Germinal center (tissue), 1 donor: Measurements from ENCODE around the gene TIAM1.

Experiments
- DNase-seq: peaks from one replicate; pipeline ENCODE4 v3.0.0; 2012; ENCODE audit warnings: mixed read lengths, low spot score

The TIAM1 gene

GRCh38 chr21:31343680-31344480, at the start of gene TIAM1:
TSS of gene TIAM1 (minus strand) at chr21:31344261. CDS start at chr21:31266972, 77,289 bp downstream.
- DNase-seq = no peak

- DNase-seq = no peak
Observed at GRCh38 chr21:31387560-31388186, 43.6 kb upstream of the TIAM1 start.

- no peak for DNase-seq
Observed at GRCh38 chr21:31386006-31386405, 41.9 kb upstream of the TIAM1 start.

GRCh38 chr21:31383770-31384169, 39.7 kb upstream of the TIAM1 start:
- no peak for DNase-seq

GRCh38 chr21:31382060-31382459, 38.0 kb upstream of the TIAM1 start:
- no peak for DNase-seq

- DNase-seq = no peak
Observed at GRCh38 chr21:31376301-31376700, 32.2 kb upstream of the TIAM1 start.

- no peak for DNase-seq
Observed at GRCh38 chr21:31374395-31374794, 30.3 kb upstream of the TIAM1 start.

- DNase-seq = no peak
Observed at GRCh38 chr21:31372471-31372765, 28.4 kb upstream of the TIAM1 start.

- no peak for DNase-seq
Observed at GRCh38 chr21:31371715-31372470, 27.8 kb upstream of the TIAM1 start.

- no peak for DNase-seq
Observed at GRCh38 chr21:31370893-31371544, 27.0 kb upstream of the TIAM1 start.

- DNase-seq = no peak
Observed at GRCh38 chr21:31370281-31370892, 26.3 kb upstream of the TIAM1 start.

GRCh38 chr21:31368361-31368760, 24.3 kb upstream of the TIAM1 start:
- no peak for DNase-seq

- DNase-seq = no peak
Observed at GRCh38 chr21:31367801-31368200, 23.7 kb upstream of the TIAM1 start.

- no peak for DNase-seq
Observed at GRCh38 chr21:31366825-31367224, 22.8 kb upstream of the TIAM1 start.

- DNase-seq = no peak
Observed at GRCh38 chr21:31364253-31364945, 20.3 kb upstream of the TIAM1 start.

- no peak for DNase-seq
Observed at GRCh38 chr21:31363720-31364119, 19.7 kb upstream of the TIAM1 start.

GRCh38 chr21:31360717-31361116, 16.7 kb upstream of the TIAM1 start:
- DNase-seq = no peak

GRCh38 chr21:31358158-31358557, 14.1 kb upstream of the TIAM1 start:
- no peak for DNase-seq

- DNase-seq = no peak
Observed at GRCh38 chr21:31356440-31356839, 12.4 kb upstream of the TIAM1 start.

GRCh38 chr21:31354604-31355443, 10.8 kb upstream of the TIAM1 start:
- DNase-seq = no peak

- no peak for DNase-seq
Observed at GRCh38 chr21:31354122-31354521, 10.1 kb upstream of the TIAM1 start.
